Umbilical cord (tissue), 2 donors: ENCODE results near the gene MLIP. TPM values are rescaled to one million over a fixed set of nuclear protein-coding genes. Genes with fewer than 3 reads are reported as not detected.
A peak's percentile ranks its signal among the peaks of the same experiment; 100 is the strongest.
"Not testable (repeated sequence)": the region's sequence is repeated elsewhere in the genome, so short reads cannot be mapped to it uniquely, and the experiment has no call there.

Experiments used
- DNase-seq: peaks from one replicate; pipeline ENCODE4 v3.0.0-alpha.2; 2015; ENCODE audit warnings: low spot score
- total RNA-seq: library from RNA; depleted of rRNA; stranded (reverse); fragments of >200 nt; gene quantifications from one replicate; pipeline ENCODE4 v1.2.3, GENCODE V29; 2014; ENCODE audit warnings: low replicate concordance; ENCODE audit not compliant: insufficient read depth

The MLIP gene, protein sequence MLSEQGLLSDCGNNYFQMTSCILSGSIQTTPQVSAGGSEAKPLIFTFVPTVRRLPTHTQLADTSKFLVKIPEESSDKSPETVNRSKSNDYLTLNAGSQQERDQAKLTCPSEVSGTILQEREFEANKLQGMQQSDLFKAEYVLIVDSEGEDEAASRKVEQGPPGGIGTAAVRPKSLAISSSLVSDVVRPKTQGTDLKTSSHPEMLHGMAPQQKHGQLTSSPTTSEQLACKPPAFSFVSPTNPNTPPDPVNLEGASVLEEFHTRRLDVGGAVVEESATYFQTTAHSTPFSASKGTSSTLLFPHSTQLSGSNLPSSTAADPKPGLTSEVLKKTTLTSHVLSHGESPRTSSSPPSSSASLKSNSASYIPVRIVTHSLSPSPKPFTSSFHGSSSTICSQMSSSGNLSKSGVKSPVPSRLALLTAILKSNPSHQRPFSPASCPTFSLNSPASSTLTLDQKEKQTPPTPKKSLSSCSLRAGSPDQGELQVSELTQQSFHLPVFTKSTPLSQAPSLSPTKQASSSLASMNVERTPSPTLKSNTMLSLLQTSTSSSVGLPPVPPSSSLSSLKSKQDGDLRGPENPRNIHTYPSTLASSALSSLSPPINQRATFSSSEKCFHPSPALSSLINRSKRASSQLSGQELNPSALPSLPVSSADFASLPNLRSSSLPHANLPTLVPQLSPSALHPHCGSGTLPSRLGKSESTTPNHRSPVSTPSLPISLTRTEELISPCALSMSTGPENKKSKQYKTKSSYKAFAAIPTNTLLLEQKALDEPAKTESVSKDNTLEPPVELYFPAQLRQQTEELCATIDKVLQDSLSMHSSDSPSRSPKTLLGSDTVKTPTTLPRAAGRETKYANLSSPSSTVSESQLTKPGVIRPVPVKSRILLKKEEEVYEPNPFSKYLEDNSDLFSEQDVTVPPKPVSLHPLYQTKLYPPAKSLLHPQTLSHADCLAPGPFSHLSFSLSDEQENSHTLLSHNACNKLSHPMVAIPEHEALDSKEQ
- total RNA-seq: 2.9 TPM

DNA sequence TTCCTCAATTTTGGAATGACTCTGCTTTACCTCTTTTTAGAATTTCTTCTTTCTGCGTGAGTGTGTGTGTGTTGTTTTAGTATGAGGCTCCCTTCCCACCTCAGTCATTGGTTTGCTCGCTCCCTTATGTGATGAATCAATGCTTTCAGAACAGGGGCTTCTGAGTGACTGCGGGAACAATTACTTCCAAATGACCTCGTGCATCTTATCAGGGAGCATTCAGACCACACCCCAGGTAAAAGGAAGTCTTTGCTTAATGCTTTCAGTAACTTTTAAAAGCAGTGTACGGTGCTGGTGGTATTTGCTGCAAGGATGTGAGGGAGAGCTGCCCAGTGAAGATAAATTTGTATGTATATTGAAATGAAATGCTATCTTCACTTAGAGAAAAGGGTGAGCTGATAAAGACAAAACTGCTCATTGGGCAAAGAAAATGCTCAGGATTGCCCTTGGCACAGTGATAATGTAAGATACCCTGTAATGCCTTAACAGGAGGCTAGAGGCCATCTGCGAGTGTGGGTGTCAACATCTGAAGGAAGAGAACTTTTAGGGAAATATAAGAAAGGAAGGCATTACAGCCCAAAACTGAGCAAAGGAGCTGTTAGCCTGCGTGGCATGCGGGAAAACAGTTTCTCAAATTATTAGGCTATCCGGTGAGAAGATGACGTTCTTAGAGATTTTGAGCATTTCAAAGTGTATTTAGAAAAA lies at the start of gene MLIP:
MLIP (plus strand) TSS at position 103 of the 705 bp plus-strand sequence; CDS start at position 140, 37 bp downstream.
- DNase-seq: no peak

DNA sequence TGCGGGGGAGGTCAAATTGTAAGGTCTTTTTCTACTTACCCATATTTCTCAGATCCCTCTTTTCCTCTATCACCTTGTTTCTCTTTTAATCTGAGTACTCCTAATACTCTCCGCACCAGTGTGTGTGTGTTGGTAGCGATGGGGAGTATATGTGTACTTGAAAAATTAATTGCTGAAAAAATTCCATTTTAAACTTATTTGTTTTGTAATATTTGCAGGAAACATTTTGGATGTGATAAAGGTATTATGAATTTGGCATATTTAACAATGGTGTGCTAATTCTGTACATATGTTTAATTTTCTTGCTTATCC lies 48.1 kb upstream of the MLIP start:
- no peak for DNase-seq

DNA sequence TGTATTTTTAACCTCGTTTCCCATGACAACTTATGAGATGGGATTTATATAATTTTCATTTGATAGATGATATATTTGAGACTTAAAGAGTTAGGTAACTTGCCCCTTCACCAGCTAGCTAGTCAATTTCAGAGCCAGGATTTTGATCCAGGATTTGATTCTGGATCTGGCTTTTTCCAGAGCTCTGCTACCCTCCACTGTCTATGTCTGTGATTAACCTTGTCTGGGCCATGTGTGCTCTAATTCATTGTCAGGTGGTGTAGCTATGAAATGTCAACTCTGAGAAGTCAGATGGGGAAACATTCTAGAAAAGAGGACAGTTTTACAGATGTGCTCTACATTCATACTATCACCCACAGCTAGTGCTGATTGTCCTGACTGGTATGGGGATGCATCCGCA lies 42.5 kb upstream of the MLIP start:
- DNase-seq: no peak

DNA sequence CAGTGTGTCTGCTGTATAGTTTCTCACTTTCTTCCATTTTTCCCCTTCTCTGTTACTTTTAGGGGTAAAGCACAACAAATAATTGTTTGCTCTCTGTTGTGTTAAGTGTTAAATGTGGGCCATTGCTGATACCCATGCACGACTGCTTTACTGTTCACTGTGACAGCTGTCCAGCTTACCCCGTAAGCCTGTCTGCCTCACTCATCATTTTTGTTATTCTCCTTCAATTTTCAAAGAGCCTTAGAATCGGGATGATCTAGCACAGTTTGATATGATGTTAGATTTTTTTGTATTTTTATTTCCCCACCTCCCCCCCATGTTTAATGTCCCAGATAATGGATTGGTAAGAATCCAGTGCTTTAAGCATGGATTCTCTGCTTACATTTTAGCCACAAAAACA lies 41.2 kb upstream of the MLIP start:
- peak; percentile 17 for DNase-seq

DNA sequence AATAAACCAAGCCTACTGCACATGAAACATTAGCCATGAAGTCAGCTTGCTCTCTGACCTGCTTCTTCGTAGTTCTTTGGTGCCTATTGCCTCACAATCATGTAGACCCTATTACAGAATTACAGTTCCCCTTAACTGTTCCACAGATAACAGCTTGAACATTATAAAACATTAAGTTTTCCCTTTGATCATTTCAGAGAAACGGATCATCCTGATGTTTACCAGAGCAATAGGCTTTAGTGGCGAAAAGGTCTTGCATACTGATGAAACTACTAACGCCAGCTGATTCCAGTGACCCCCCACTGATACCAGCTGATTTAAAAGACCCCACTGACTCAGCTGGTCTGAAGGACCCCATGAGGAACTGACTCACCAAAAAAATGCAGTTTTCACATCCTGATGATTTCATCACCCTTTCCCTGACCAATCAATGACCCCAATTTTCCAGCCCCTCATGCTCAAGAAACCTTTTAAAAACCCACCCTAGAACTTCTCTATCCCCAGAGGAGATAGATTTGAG lies 39.4 kb upstream of the MLIP start:
- DNase-seq: peak; percentile 93

DNA sequence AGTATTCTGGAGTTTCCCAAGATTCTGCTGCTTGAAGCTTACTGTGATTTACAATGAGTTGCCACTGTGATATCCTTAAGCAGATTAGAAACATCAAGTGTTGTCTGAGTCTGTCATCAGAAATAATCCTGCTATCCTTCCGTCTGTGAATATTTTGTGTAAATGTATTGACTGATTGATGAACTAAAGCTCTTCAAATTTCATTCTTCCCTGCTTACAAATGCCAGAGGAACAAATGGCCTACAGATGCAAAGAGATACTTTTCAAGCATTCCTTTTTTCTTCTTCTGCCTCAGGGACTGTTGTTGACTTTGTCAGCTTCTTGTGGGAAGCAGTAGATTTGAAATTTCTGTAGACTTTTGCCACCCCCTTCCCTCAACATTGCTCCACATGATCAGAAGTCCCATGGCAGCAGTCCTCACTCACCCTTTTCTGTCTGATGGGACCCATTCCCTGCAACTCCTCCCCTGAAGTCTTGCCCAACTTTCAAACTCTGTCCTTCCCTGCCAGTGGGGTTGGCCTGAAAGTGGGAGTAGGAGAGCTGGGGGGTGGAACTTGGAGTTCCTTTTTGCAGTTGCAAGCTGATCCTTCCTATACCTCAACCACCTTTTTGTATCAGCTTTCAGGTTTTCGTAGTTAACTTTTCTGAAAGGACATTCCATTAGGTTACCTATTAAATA lies 38.5 kb upstream of the MLIP start:
- no peak for DNase-seq

DNA sequence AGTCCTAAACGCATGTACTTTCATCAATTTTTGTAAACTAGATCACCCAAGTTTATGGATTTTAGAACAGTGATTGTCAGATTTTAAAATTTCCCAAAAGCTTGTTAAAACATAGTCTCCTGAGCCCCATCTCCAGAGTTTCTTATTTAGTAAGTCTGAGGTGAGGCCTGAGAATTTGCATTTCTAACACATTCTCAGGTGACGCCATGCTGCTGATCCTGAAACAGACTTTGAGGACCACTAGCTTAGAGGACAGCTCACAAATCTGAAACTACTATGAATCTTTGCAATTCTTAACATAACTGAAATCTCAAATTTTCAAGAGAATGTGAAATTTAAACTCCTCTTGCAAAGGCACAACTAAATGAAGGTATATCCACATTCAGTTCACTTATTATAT lies 37.8 kb upstream of the MLIP start:
- peak; percentile 0 for DNase-seq

DNA sequence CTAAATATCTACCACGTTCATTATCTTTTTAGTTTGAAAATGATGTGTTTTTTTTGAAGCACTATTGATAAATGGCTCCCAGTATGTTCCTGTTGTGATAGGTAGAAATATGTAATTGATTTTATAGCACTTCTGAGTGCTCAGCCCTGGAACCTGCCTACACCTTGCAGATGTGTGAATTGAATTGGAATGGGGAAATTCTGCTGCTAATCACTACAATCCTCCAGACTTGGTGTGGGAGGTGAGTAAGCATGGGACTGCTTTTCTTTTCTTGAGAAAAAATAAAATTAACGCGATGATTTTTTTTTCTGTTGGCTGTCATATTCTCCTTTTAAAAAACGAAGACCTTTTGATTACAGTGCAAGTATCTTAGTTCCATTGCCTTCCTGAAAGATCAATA lies 37.1 kb upstream of the MLIP start:
- peak; percentile 0 for DNase-seq

DNA sequence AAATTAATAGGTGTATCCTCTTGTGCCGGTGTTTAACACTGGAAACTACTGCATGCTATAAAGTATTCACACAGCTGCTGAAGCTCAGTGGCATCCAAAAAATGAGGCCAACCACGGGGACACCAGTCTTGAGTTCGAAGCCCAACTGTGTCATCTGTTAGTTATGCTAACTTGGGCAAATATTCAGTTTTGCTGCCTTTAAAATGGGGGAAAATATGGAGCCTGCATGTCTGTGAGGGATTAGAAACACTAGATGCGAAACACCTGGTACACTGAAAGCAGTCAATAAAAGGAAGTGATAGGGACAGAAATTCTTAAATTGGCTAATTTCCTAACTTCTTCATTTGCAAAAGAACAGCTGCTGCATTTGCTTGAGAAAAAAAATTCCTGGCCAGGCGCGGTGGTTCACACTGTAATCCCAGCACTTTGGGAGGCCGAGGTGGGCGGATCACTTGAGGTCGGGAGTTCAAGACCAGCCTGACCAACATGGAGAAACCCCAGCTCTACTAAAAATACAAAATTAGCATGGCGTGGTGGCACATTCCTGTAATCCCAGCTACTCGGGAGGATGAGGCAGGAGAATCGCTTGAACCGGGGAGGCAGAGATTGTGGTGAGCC lies 36.6 kb upstream of the MLIP start:
- DNase-seq: peak; percentile 3

DNA sequence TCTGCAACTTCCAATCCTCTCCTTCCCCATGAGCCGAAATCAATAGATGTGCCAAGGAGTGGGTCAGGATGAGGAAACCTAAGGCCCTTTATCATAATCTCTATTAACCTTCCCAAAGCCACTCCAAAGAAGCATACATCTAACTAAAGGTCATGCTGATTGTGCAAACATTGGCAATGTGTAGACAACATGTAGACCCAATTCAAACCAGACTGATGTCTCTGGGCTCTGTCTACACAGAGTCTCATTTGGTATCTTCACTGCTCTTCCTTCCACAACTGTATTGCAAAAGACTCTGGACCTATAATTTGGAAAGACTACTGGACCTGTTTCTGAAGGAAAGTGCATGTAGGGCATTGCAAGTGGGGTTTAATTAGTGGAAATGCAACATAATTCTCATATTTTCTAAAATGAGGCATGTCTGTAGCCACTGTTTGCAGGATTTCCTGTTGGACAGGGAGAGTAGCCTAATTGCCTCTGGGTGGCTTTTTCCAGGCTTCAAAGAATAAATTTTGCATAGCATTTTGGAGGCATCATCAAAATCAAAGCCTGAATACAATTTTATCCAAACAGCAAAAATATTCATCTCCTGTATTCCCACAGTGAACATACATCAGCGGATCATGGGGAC lies 35.0 kb upstream of the MLIP start:
- DNase-seq: peak; percentile 12

DNA sequence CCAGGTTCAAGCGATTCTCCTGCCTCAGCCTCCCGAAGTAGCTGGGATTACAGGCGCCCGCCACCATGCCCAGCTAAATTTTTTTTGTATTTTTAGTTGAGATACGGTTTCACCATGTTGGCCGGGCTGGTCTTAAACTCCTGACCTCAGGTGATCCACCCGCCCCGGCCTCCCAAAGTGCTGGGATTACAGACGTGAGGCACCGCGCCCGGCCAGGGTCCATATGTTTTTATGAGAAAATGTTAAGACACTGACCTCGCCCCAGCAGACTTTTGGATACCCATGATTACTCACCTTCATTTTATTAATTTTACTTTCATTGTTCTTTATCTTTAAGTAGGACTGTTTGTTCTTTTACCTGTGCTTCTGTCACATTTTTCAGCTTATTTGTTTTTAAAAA lies 29.7 kb upstream of the MLIP start:
- DNase-seq: not testable (repeated sequence)

DNA sequence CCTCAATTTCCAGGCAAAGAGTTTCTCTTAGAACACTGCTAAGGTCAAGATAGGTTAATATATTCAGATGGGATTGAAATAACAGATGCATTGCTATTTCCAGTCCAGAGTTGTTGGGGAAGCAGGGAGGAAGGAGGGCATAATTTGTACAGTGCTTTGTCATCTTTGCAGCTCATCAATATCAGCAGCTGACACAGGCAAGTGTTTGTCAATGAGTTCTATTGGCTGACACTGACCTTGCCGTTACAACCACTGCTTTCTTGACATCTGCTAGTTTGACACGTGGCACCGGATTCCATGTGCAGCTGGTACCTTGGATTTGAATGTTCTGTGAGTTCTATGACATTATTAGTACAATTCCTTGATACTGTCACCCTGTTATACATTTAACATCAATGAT lies 28.0 kb upstream of the MLIP start:
- peak; percentile 1 for DNase-seq

DNA sequence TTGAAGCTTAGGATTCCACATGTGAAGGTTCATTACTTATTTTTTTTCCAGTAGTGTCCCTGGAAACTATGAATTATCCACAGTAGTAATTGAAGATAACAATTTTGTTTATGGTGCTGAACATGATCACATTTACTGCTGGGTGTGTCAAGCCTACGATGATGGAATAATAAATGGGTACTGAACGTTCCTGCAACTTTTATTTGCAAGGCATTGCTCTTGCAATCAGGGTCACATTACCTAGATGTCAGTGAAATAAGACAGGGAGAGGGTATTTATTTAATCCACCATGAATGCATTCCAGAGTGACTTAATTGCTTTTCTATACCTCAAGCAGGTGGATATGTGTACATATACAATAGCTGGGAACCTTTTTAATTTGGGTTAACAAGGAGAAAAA lies 27.0 kb upstream of the MLIP start:
- peak; percentile 5 for DNase-seq

DNA sequence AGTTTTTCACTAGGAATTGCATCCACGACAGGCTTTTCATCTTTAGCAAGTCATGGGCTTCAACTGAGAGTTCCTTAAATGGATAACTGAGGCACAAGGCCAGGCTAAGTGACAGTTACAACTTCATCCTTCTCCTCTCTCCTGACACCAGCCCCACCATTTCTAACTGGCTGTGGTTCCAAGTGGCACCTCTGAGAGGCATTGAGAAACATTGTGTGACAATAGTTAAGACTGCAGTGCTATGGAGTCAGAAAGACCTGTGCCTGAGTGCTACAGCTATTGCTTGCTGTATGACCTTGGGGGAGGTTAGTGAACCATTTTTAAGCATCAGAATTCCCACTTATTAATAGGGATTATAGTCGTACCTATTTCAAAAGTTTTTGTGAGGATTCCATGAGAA lies 26.2 kb upstream of the MLIP start:
- peak; percentile 0 for DNase-seq

DNA sequence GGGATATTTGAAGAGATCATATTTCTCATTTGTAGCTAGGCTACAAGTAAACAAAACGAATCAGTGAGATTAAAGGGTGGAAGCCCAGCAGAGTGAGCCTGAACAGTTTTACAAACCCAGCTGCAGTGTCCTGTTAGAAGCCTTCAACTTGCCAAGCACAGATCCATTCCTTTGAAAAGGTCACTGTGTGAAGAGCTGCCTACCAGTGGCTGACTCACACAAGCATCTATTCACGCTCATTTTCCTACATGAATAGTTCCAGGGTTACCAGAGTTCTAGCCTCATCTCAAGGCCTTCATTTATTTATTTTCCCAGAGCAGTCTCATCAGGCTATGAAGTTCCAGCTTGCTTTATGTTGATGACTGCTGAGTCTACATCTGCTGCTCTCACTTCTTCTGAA lies 25.7 kb upstream of the MLIP start:
- DNase-seq: peak; percentile 33

DNA sequence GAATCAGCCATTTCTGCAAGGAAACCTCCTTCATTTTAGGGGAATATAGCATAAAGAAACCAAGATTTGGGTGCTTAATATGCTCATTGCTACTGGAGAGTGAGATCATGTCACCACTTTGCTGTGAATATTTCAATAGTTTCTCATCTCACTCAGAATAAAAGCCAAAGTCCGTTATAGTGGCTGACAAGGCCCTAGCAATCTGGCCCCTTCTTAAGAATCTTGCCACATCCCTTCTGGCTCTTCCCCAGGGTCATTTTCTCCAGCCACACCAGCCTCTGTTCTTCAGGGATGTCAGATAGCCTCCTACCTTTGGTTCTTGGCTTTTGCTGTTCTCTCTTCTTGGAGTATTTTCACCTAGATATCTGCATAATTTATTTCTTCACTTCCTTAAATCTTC lies 24.8 kb upstream of the MLIP start:
- DNase-seq: no peak

DNA sequence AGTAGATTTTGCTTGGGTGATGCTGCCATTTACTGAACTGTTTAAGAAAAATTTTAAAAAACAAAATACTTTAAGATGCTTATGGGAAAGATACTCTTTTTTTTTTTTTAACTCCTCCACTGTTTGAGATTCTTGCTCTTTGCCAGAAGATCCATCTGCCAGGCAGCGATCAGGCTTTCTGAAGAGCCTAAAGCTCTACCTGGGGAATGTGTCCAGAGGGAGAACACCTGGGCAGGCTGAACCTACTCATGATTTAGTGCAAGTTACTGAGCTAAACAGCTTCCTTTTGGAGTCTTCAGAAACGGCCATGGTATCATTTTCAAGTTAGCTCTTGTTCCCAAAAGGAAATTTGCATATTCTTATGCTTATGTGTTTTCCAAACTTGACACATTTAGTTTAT lies 23.5 kb upstream of the MLIP start:
- peak; percentile 0 for DNase-seq

DNA sequence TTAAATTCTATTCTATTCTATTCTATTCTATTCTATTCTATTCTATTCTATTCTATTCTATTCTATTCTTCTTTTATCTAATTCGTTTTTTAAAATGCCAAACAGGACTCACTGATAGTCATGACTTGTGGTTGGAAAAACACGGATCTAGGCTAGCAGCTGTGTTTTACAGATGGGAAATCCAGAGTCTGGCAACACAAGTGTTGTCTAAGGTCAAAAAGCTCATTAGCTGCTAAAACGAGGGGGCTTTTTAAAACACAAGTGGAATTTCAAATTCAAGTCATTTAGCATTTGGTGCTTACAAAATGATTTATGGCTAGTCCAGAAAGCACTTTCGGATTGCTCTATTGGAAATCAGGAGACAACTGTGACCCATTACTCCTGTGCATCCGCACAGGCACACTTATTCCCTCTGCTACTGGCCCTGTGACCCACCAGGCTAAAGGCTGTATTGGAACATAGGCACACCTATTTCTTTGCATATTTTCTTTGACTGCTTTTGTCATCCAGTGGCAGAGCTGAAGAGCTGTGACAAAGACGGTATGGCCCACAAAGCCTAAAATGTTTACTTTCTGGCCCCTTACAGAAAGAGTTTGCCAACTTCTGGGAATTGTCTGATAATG lies 17.8 kb upstream of the MLIP start:
- DNase-seq: no peak

DNA sequence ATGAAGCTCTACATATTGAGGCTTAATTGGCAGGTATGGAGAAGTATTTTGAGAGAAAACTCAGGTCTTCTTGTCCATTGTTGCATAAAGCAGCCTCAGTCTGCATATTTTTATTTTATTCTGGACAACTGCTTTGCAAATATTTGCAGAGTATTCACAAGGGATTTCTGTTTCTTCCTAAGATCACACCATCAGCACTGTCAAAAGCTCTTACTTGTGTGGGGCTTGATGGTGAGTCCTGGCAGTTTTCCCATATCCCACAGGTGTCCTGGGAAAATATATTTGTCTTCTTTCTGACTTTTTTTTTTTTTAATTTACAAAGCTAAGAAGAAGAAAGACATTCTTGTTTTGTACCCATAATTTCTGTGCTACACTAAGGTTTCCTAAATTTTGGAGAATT lies 16.9 kb upstream of the MLIP start:
- DNase-seq: no peak

DNA sequence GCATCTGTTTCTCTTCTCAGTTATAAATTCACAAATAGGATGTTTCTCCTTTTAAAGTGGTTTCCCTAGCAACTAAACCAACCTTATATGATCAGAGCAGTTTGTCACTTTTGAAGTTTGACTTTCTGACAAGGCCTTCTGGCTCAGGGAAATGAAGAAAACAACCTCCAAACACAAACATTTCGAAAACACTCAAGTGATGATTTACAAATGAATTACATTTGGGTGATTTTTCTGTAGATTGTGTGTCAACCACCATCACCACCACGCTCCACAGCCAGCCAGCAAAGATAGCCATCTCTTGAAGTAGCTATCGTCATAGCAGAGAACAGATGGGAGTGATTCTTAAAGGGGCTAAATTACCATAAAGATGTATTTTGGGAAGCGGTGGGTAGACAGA lies 16.5 kb upstream of the MLIP start:
- DNase-seq: no peak
